Measurements from ENCODE around the gene HLA-F.

GRCh38 chr6:29745855-29746449, 22.7 kb downstream of the HLA-F start:
- TF ChIP-seq POLR2A (IDR thresholded peaks at IDR 0.05) (no peak), CTCF (IDR thresholded peaks at IDR 0.05) (no peak)

Data from right lobe of liver (tissue), 4 donors.